HEK293 (cell line): ENCODE data around the gene KAT7.

Experiments
- CTCF ChIA-PET: fragments of 350-600 bp; formaldehyde crosslinking; extraction: SDS; loops from one replicate; lab custom pipeline; 2021; ENCODE audit warnings: antibody characterized with exemption; lab: Yijun Ruan, JAX
- POLR2A ChIA-PET: fragments of 300-600 bp; formaldehyde crosslinking; extraction: SDS; loops from one replicate; lab custom pipeline; 2020; ENCODE audit warnings: antibody characterized with exemption, inconsistent platforms; lab: Yijun Ruan, JAX
- H3K27ac ChIP-seq: fragments of 200-500 bp; sonication (Bioruptor generic); 2 replicates; pipeline ENCODE4 v1.5.1; 2014; ENCODE audit warnings: low read depth, low read length, control low read depth, inconsistent platforms; ENCODE audit errors: extremely low read depth
- H3K36me3 ChIP-seq, 2 experiments: fragments of 200-500 bp in 1 of 2; sonication (Bioruptor generic) in 1 of 2; 1 replicate in 1 of 2; 2 replicates in 1 of 2; pipeline ENCODE4 v1.5.1; 2014 to 2017; ENCODE audit warnings: inconsistent platforms in 2 of 2, low read length in 2 of 2; ENCODE audit not compliant: control insufficient read depth in 2 of 2, insufficient read depth in 1 of 2
- H3K4me1 ChIP-seq: fragments of 200-500 bp; sonication (Bioruptor generic); 2 replicates; pipeline ENCODE4 v1.5.1; 2014; ENCODE audit warnings: mild to moderate bottlenecking, low read length, inconsistent platforms; ENCODE audit not compliant: control insufficient read depth, insufficient read depth
- H3K4me3 ChIP-seq: 2 replicates; pipeline ENCODE4 v1.5.1; 2011; ENCODE audit warnings: low read depth, mild to moderate bottlenecking, control low read depth, low read length, moderate library complexity
- H3K9me3 ChIP-seq: fragments of 200-500 bp; sonication (Bioruptor generic); 2 replicates; pipeline ENCODE4 v1.5.1; 2014; ENCODE audit warnings: low read depth, low read length, inconsistent platforms; ENCODE audit not compliant: control insufficient read depth, insufficient read depth
- HOXA7 ChIP-seq: sonication (generic); formaldehyde crosslinking; IDR thresholded peaks from 2 replicates; pipeline ENCODE4 v1.8.1; 2022; ENCODE audit warnings: missing genetic modification reagents, borderline replicate concordance
- HOXC10 ChIP-seq: sonication (generic); formaldehyde crosslinking; IDR thresholded peaks from 2 replicates; pipeline ENCODE4 v1.8.1; 2023; ENCODE audit warnings: mild to moderate bottlenecking, missing genetic modification reagents
- HOXD13 ChIP-seq: sonication (generic); formaldehyde crosslinking; IDR thresholded peaks from 2 replicates; pipeline ENCODE4 v1.8.0; 2022; ENCODE audit warnings: missing genetic modification reagents, borderline replicate concordance
- KLF16 ChIP-seq: fragments of 450-650 bp; formaldehyde crosslinking; IDR thresholded peaks from 2 replicates; pipeline ENCODE4 v1.5.1; 2017; ENCODE audit warnings: missing biosample characterization, missing genetic modification characterization
- KLF8 ChIP-seq: fragments of 450-650 bp; formaldehyde crosslinking; IDR thresholded peaks from 2 replicates; pipeline ENCODE4 v1.5.1; 2016; ENCODE audit warnings: missing biosample characterization, missing genetic modification characterization
- OVOL3 ChIP-seq: fragments of 450-650 bp; formaldehyde crosslinking; IDR thresholded peaks from 2 replicates; pipeline ENCODE4 v1.5.1; 2016; ENCODE audit warnings: missing biosample characterization, missing genetic modification characterization
- SP2 ChIP-seq: fragments of 450-650 bp; formaldehyde crosslinking; IDR thresholded peaks from 2 replicates; pipeline ENCODE4 v1.5.1; 2016; ENCODE audit warnings: missing biosample characterization, missing genetic modification characterization
- TRIM28 ChIP-seq: IDR thresholded peaks from 2 replicates; pipeline ENCODE4 v1.6.1; 2011; ENCODE audit warnings: low read length, control low read depth, borderline replicate concordance
- ZBTB20 ChIP-seq: fragments of 450-650 bp; formaldehyde crosslinking; IDR thresholded peaks from 2 replicates; pipeline ENCODE4 v1.5.1; 2016; ENCODE audit warnings: missing biosample characterization, missing genetic modification characterization
- ZBTB8A ChIP-seq: fragments of 450-650 bp; formaldehyde crosslinking; IDR thresholded peaks from 2 replicates; pipeline ENCODE4 v1.5.1; 2016; ENCODE audit warnings: missing biosample characterization, missing genetic modification characterization
- ZNF146 ChIP-seq: fragments of 450-650 bp; formaldehyde crosslinking; IDR thresholded peaks from 2 replicates; pipeline ENCODE4 v1.5.1; 2016; ENCODE audit warnings: missing biosample characterization, missing genetic modification characterization
- ZNF157 ChIP-seq: fragments of 450-650 bp; formaldehyde crosslinking; IDR thresholded peaks from 2 replicates; pipeline ENCODE4 v1.5.1; 2016; ENCODE audit warnings: missing biosample characterization, missing genetic modification characterization
- ZNF48 ChIP-seq: fragments of 450-650 bp; formaldehyde crosslinking; IDR thresholded peaks from 2 replicates; pipeline ENCODE4 v1.5.1; 2016; ENCODE audit warnings: missing biosample characterization, missing genetic modification characterization
- ZNF530 ChIP-seq: fragments of 450-650 bp; formaldehyde crosslinking; IDR thresholded peaks from 2 replicates; pipeline ENCODE4 v1.5.1; 2016; ENCODE audit warnings: low read depth, missing biosample characterization, missing genetic modification characterization
- ZNF549 ChIP-seq: fragments of 450-650 bp; IDR thresholded peaks from 2 replicates; pipeline ENCODE4 v1.5.1; 2018; ENCODE audit warnings: missing biosample characterization, missing genetic modification characterization, mild to moderate bottlenecking, inconsistent platforms, moderate library complexity
- ZNF600 ChIP-seq: fragments of 450-650 bp; formaldehyde crosslinking; IDR thresholded peaks from 2 replicates; pipeline ENCODE4 v1.5.1; 2016; ENCODE audit warnings: missing biosample characterization, missing genetic modification characterization
- ZNF624 ChIP-seq: fragments of 450-650 bp; formaldehyde crosslinking; IDR thresholded peaks from 2 replicates; pipeline ENCODE4 v1.5.1; 2017; ENCODE audit warnings: missing biosample characterization, missing genetic modification characterization
- ZNF660 ChIP-seq: fragments of 450-650 bp; IDR thresholded peaks from 2 replicates; pipeline ENCODE4 v1.5.1; 2018; ENCODE audit warnings: missing biosample characterization, mild to moderate bottlenecking, missing genetic modification characterization
- ZNF791 ChIP-seq: fragments of 450-650 bp; formaldehyde crosslinking; IDR thresholded peaks from 2 replicates; pipeline ENCODE4 v1.5.1; 2016; ENCODE audit warnings: missing biosample characterization, missing genetic modification characterization
- TF ChIP-seq, protein P1 (sequence below): fragments of 450-650 bp; IDR thresholded peaks from 2 replicates; pipeline ENCODE4 v1.5.1; 2018; ENCODE audit warnings: missing biosample characterization, mild to moderate bottlenecking, missing genetic modification characterization
- TF ChIP-seq, protein P2 (sequence below): fragments of 450-650 bp; formaldehyde crosslinking; IDR thresholded peaks from 2 replicates; pipeline ENCODE4 v1.5.1; 2016; ENCODE audit warnings: missing biosample characterization, missing genetic modification characterization
- TF ChIP-seq, protein P3 (sequence below): fragments of 450-650 bp; formaldehyde crosslinking; IDR thresholded peaks from 2 replicates; pipeline ENCODE4 v1.5.1; 2016; ENCODE audit warnings: missing biosample characterization, missing genetic modification characterization, low read depth
- TF ChIP-seq, protein P4 (sequence below): sonication (generic); formaldehyde crosslinking; IDR thresholded peaks from 2 replicates; pipeline ENCODE4 v1.8.1; 2022; ENCODE audit warnings: mild to moderate bottlenecking, moderate library complexity, missing genetic modification reagents

KAT7 gene

DNA sequence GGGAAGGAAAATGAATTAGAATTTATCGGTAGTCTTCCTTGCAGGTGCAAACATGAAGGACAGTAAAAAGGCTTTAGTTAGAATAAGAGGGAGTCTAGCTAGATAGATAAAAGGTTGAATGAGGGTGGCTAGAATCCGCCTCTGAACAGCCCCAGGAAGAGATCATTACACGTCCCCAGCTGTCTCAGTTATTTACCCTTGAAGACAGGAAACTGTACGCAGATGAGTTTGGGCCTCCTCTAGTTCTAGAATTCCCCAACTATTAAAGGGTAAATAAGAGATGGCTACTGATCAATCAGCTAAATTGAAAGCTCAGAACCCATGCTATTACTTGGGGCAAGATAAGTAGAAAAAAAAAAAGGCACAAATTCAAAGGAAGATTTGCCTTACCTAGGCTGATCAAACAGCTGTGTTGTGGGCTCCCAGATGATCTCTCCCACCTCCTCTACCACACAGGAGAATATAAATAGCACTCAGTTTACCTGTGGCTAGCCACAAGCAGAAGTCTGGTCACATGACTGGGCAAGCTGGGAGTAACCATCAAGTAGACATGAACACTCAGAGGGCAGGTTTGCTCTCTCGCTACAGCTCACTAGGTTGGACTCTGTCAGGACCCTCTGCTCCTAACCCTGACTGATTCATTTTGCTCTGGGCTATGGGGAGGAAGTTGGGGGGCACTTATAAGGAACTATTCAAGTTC is 41.5 kb upstream of the KAT7 start:
- H3K9me3 ChIP-seq, result no peaks in the 10 kb centered on the region
- H3K4me3 ChIP-seq, result no peak overlapping the region
- no peaks in the 10 kb centered on the region for H3K4me1 ChIP-seq
- ChIA-PET CTCF (interaction anchor here (1.2 to 2.4 kb wide), 2 partner anchors 39 to 190 kb away, joined by 5 to 6 read pairs; partner anchors contain the start of gene SLC35B1), POLR2A (interaction anchor here (1.6 to 1.9 kb wide), 2 partner anchors 15 to 17 kb away, joined by 6 to 8 read pairs; partner anchors contain the start of gene FAM117A)
- no peak overlapping the region for H3K27ac ChIP-seq
- no peak for TF ChIP-seq ZNF530 (tag by site-specific recombination)
- TF ChIP-seq KLF8 (tag by site-specific recombination), result no peak
- TF ChIP-seq ZNF157, result no peak
- no peak for TF ChIP-seq HOXC10
- no peak for TF ChIP-seq HOXD13 (CRISPR knock-in tag)
- TF ChIP-seq ZBTB20 (tag by site-specific recombination), result no peak
- TF ChIP-seq ZNF549 (tag by site-specific recombination), result no peak
- TF ChIP-seq SP2 (tag by site-specific recombination), result no peak
- no peak for TF ChIP-seq KLF16 (tag by site-specific recombination)
- no peak for TF ChIP-seq ZNF660 (tag by site-specific recombination)
- TF ChIP-seq, protein P1, sequence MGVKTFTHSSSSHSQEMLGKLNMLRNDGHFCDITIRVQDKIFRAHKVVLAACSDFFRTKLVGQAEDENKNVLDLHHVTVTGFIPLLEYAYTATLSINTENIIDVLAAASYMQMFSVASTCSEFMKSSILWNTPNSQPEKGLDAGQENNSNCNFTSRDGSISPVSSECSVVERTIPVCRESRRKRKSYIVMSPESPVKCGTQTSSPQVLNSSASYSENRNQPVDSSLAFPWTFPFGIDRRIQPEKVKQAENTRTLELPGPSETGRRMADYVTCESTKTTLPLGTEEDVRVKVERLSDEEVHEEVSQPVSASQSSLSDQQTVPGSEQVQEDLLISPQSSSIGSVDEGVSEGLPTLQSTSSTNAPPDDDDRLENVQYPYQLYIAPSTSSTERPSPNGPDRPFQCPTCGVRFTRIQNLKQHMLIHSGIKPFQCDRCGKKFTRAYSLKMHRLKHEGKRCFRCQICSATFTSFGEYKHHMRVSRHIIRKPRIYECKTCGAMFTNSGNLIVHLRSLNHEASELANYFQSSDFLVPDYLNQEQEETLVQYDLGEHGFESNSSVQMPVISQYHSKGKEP (tag by site-specific recombination), result no peak
- TF ChIP-seq TRIM28, result no peak
- TF ChIP-seq HOXA7 (CRISPR knock-in tag), result no peak
- TF ChIP-seq ZNF791 (tag by site-specific recombination), result no peak
- TF ChIP-seq, protein P2, sequence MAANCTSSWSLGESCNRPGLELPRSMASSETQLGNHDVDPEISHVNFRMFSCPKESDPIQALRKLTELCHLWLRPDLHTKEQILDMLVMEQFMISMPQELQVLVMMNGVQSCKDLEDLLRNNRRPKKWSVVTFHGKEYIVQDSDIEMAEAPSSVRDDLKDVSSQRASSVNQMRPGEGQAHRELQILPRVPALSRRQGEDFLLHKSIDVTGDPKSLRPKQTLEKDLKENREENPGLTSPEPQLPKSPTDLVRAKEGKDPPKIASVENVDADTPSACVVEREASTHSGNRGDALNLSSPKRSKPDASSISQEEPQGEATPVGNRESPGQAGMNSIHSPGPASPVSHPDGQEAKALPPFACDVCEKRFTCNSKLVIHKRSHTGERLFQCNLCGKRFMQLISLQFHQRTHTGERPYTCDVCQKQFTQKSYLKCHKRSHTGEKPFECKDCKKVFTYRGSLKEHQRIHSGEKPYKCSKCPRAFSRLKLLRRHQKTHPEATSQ, result no peak
- H3K36me3 ChIP-seq, result peaks cover 0 to 8% of the 10 kb centered on the region in 2 experiments; a peak in 2 of 3 replicates

DNA sequence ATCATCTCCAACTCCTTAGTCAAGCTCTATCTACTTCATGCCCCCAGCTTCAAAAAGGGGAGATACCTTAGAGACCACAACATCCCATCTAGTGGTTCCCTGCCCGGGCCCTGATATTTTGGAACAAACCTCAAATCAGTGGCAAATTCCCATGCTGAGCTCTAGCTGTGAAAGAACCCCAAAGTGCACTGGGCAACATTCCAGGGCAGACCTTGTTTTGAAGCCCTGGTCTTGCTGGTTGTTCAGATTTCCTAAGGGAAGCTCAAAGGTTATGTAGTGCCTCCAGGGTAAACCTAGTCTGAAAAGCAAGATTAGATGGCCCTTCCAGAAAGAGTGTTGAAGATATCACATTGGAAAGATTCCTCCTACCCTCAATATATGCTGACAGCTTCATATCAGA is 40.8 kb upstream of the KAT7 start:
- Histone ChIP-seq H3K36me3 (peaks cover 0 to 8% of the 10 kb centered on the region in 2 experiments; a peak in 2 of 3 replicates), H3K9me3 (no peaks in the 10 kb centered on the region), H3K4me3 (no peak overlapping the region), H3K27ac (no peak overlapping the region), H3K4me1 (no peaks in the 10 kb centered on the region)
- POLR2A ChIA-PET, result interaction anchor here (1.6 to 1.9 kb wide), 2 partner anchors 14 to 16 kb away, joined by 6 to 8 read pairs; partner anchors contain the start of gene FAM117A
- TF ChIP-seq ZBTB8A (tag by site-specific recombination) (no peak), ZNF146 (tag by site-specific recombination) (no peak), ZNF48 (no peak), ZNF600 (no peak), OVOL3 (tag by site-specific recombination) (no peak), ZNF624 (no peak)
- TF ChIP-seq, protein P3, sequence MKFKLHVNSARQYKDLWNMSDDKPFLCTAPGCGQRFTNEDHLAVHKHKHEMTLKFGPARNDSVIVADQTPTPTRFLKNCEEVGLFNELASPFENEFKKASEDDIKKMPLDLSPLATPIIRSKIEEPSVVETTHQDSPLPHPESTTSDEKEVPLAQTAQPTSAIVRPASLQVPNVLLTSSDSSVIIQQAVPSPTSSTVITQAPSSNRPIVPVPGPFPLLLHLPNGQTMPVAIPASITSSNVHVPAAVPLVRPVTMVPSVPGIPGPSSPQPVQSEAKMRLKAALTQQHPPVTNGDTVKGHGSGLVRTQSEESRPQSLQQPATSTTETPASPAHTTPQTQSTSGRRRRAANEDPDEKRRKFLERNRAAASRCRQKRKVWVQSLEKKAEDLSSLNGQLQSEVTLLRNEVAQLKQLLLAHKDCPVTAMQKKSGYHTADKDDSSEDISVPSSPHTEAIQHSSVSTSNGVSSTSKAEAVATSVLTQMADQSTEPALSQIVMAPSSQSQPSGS (tag by site-specific recombination), result no peak
- TF ChIP-seq, protein P4, sequence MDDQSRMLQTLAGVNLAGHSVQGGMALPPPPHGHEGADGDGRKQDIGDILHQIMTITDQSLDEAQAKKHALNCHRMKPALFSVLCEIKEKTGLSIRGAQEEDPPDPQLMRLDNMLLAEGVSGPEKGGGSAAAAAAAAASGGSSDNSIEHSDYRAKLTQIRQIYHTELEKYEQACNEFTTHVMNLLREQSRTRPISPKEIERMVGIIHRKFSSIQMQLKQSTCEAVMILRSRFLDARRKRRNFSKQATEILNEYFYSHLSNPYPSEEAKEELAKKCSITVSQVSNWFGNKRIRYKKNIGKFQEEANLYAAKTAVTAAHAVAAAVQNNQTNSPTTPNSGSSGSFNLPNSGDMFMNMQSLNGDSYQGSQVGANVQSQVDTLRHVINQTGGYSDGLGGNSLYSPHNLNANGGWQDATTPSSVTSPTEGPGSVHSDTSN, result no peak
- CTCF ChIA-PET, result interaction anchor here (1.2 to 2.4 kb wide), 2 partner anchors 40 to 191 kb away, joined by 5 to 6 read pairs; partner anchors contain the start of gene SLC35B1
